Activated CD4-positive, alpha-beta T cell treated with anti-CD3 and anti-CD28 coated beads for 24 hours (primary cell): ENCODE data around the gene CEP128.

ENCODE experiments used
- DNase-seq, 2 donors: peaks; one replicate each; pipeline ENCODE4 v3.0.0-alpha.2; 2020; ENCODE audit warnings: low read depth in 2 of 2

The CEP128 gene

GRCh38 chr14:80941241-80942185, at the start of gene CEP128:
CEP128 (minus strand) TSS chr14:80941738.
- peak; percentile 76 to 77 for DNase-seq

- DNase-seq, result no peak
These were observed 47.3 kb upstream of the CEP128 start for GRCh38 chr14:80988735-80989429.

- no peak for DNase-seq
These were observed 46.7 kb upstream of the CEP128 start for GRCh38 chr14:80988192-80988591.

- peak; percentile 20 to 50 for DNase-seq
These were observed 45.9 kb upstream of the CEP128 start for GRCh38 chr14:80987235-80988032.

- no peak for DNase-seq
These were observed 41.2 kb upstream of the CEP128 start for GRCh38 chr14:80982711-80983110.

GRCh38 chr14:80981673-80982072, 40.1 kb upstream of the CEP128 start:
- no peak for DNase-seq

- no peak for DNase-seq
These were observed 39.6 kb upstream of the CEP128 start for GRCh38 chr14:80981156-80981555.

- DNase-seq, result no peak
These were observed 38.4 kb upstream of the CEP128 start for GRCh38 chr14:80979951-80980350.

- DNase-seq, result no peak
These were observed 36.9 kb upstream of the CEP128 start for GRCh38 chr14:80978403-80978802.

- DNase-seq, result no peak
These were observed 35.7 kb upstream of the CEP128 start for GRCh38 chr14:80977221-80977620.

- no peak for DNase-seq
These were observed 33.1 kb upstream of the CEP128 start for GRCh38 chr14:80974679-80975078.

GRCh38 chr14:80973931-80974641, 32.5 kb upstream of the CEP128 start:
- no peak for DNase-seq

- no peak for DNase-seq
These were observed 23.5 kb upstream of the CEP128 start for GRCh38 chr14:80965037-80965436.

- no peak for DNase-seq
These were observed 18.0 kb upstream of the CEP128 start for GRCh38 chr14:80959496-80959895.

GRCh38 chr14:80958939-80959338, 17.4 kb upstream of the CEP128 start:
- no peak for DNase-seq

GRCh38 chr14:80958226-80958625, 16.7 kb upstream of the CEP128 start:
- DNase-seq, result no peak

- DNase-seq, result no peak
These were observed 16.1 kb upstream of the CEP128 start for GRCh38 chr14:80957613-80958012.

- DNase-seq, result no peak
These were observed 15.4 kb upstream of the CEP128 start for GRCh38 chr14:80956922-80957321.

GRCh38 chr14:80956102-80956501, 14.6 kb upstream of the CEP128 start:
- no peak for DNase-seq

- no peak for DNase-seq
These were observed 13.9 kb upstream of the CEP128 start, which contains the start of gene TSHR for GRCh38 chr14:80955416-80955941. TSHR (plus strand) TSS chr14:80955621; CDS start chr14:80955681, 60 bp downstream.

GRCh38 chr14:80954687-80955299, 13.3 kb upstream of the CEP128 start:
- DNase-seq, result peak; percentile 58 to 67
